Keratinocyte (primary cell): ENCODE measurements around the gene GLI3.

Experiments
- CTCF ChIP-seq, 3 experiments: IDR thresholded peaks in 1 of 3; conservative IDR thresholded peaks in 1 of 3; optimal IDR thresholded peaks in 1 of 3; 2 replicates in 2 of 3; 3 replicates in 1 of 3; pipeline versions ENCODE3 to v1.5.1; 2011; ENCODE audit warnings: low read length in 3 of 3, mild to moderate bottlenecking in 3 of 3, moderate library complexity in 2 of 3, control low read depth in 1 of 3, inconsistent platforms in 1 of 3; ENCODE audit not compliant: insufficient read depth in 2 of 3; ENCODE audit errors: extremely low read depth in 1 of 3
- EZH2 ChIP-seq: IDR thresholded peaks from one replicate; pipeline ENCODE4 v1.6.1; 2012; ENCODE audit warnings: inconsistent platforms, mild to moderate bottlenecking, low read length, moderate library complexity

- no peak for TF ChIP-seq CTCF (optimal IDR thresholded peaks at IDR 0.05 in 1 of 3, IDR thresholded peaks at IDR 0.05 in 1 of 3, conservative IDR thresholded peaks at IDR 0.05 in 1 of 3; ENCODE audit: extremely low read depth in 1 of 3, insufficient read depth in 2 of 3, low read length in 3 of 3)
- no peak for TF ChIP-seq EZH2
Observed at GRCh38 chr7:41996381-41997035, 240.5 kb downstream of the GLI3 start.
